GM12874 (cell line): Measurements from ENCODE around the gene SRGAP3.

Experiments
- TF ChIP-seq, protein P1 (sequence below): IDR thresholded peaks from 2 replicates; pipeline ENCODE4 v1.5.1; 2011; ENCODE audit warnings: low read depth, mild to moderate bottlenecking, control low read depth, low read length, moderate library complexity; ENCODE audit not compliant: insufficient read depth

SRGAP3 gene

GRCh38 chr3:9007213-9007612 is 242.2 kb downstream of the SRGAP3 start:
- TF ChIP-seq, protein P1, sequence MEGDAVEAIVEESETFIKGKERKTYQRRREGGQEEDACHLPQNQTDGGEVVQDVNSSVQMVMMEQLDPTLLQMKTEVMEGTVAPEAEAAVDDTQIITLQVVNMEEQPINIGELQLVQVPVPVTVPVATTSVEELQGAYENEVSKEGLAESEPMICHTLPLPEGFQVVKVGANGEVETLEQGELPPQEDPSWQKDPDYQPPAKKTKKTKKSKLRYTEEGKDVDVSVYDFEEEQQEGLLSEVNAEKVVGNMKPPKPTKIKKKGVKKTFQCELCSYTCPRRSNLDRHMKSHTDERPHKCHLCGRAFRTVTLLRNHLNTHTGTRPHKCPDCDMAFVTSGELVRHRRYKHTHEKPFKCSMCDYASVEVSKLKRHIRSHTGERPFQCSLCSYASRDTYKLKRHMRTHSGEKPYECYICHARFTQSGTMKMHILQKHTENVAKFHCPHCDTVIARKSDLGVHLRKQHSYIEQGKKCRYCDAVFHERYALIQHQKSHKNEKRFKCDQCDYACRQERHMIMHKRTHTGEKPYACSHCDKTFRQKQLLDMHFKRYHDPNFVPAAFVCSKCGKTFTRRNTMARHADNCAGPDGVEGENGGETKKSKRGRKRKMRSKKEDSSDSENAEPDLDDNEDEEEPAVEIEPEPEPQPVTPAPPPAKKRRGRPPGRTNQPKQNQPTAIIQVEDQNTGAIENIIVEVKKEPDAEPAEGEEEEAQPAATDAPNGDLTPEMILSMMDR, result no peak

DNA sequence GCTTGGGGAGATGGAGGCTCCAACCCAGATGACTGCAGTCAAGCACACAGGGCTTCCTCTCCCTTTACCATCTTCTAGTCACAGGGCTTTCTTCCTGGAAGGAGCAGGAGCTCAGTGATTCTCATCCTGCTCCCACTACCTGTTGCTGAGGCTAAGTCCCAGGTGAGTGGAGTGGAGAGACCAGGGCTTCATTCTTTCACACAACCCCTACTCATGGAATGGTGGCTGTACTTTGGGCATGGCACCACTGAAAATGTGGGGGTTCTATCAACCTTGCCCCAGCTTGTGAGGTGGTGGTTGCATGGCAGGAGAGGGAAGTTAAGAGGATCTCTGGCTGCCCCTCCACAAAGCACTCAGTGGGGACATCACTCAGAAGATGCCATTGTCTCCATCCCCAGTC is 249.4 kb downstream of the SRGAP3 start:
- TF ChIP-seq, protein P1, result no peak

DNA sequence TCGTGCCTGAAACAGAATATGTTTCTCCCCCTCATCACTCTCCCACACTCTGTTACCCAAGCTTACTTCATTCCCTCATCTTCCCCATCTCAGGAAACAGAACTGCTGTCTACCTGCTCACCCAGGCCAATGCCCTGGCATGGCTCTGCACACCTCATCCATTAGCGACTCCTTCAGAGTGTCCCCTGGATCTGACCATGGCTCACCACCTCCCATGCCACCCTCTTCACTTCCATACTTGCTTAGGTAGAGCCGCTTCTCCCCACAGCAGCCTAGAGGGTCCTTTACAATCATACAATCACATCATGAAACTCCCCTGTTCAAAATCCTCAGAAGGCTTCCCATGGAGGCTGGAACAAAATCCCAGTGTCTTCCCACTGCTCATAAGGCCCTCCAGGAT is 252.3 kb downstream of the SRGAP3 start:
- TF ChIP-seq, protein P1, result no peak

DNA sequence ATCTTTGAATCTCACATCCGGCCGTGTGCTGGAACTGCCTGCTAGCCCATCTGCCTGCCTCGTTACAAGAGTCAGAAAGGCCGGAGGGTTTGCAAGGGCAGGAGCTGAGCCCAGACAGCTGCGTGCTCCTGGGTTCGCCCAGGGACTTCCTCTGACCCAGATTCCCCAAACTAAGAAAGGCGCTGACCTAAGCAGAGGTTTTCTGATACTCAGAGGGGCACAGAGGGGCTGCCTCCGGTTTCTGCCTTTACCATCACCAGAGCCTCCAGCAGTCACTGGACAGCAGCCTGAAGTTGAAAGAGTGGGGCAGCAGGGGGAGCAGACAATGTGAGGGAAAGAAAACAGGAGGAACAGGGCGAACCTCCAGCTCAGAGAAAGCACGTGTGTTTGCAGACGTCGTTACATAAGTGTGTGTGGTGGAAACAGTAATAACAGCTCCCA is 252.7 kb downstream of the SRGAP3 start:
- TF ChIP-seq, protein P1, result no peak

DNA sequence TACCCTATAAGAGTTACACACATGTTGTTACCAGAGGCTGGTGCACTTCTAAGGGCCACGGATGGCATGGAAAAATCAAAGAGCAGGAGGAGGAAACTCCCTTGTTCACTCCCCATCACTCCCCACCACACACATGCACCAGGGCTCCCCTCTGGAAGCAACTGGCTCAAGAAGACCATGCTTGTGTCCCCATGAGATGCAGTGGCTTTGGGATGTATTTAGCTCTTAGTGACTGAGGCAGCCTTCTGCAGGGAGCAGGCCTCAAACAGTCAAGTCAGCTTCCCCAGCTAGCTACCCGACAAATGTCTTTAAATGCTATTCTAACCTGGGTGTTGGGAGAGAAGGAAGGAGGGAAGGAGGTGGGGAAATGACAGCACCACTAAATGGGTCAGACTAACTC is 253.2 kb downstream of the SRGAP3 start:
- TF ChIP-seq, protein P1, result no peak

DNA sequence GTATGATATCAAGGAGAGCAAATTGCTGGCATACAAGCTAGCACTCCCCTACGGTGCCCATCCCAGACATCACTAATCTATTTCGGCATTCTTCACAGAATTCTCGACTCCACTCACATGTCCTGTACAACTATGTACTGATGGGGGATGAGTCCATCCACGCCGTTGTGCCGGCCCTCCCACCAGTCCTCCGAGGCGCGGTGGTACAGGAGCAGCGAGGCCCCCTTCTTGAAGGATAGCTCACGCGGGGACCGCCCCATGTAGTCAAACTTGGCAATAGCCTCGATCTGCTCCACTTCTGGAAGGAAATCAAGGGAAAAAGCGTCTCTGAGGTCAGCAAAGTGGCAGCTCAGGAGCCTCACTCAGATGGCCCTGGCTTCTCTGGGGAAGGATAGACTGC is 255.2 kb downstream of the SRGAP3 start:
- TF ChIP-seq, protein P1, result no peak

DNA sequence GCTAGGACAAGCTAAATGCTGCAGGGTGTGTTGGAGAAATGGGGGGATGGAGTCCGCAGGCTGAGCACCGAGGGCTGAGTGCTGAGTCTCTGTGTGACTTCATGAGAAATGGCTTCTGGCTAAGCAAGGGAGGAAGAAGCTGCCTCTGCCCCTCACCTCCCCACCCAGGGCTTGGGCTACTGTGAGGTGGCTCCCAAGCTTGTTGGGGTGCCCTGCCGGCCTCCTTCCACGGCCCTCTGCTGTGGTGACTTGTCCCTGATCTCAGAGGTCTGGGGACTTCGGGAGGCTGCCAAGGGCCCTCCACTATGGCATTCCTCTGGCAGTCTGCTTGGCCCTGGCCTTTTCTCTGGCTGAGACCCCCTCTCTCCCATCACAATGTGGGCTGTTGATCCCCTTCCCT is 256.1 kb downstream of the SRGAP3 start:
- TF ChIP-seq, protein P1, result no peak

- TF ChIP-seq, protein P1, result no peak
Observed at GRCh38 chr3:8992854-8993253, 256.6 kb downstream of the SRGAP3 start.
